IPS-11a (cell line): ENCODE data around the gene KCNK10.

ENCODE experiments used
- H3K4me3 ChIP-seq: one replicate; pipeline ENCODE4 v1.5.1; 2013; ENCODE audit warnings: low read depth, low read length, control low read depth

Gene KCNK10

GRCh38 chr14:88229428-88229827 is 93.6 kb downstream of the KCNK10 start:
- no peak overlapping the region for H3K4me3 ChIP-seq

GRCh38 chr14:88228522-88229236 is 94.4 kb downstream of the KCNK10 start:
- H3K4me3 ChIP-seq = no peak overlapping the region

- no peak overlapping the region for H3K4me3 ChIP-seq
Observed at GRCh38 chr14:88227693-88228092, 95.4 kb downstream of the KCNK10 start.

GRCh38 chr14:88225721-88226120 is 97.3 kb downstream of the KCNK10 start:
- no peak overlapping the region for H3K4me3 ChIP-seq

DNA sequence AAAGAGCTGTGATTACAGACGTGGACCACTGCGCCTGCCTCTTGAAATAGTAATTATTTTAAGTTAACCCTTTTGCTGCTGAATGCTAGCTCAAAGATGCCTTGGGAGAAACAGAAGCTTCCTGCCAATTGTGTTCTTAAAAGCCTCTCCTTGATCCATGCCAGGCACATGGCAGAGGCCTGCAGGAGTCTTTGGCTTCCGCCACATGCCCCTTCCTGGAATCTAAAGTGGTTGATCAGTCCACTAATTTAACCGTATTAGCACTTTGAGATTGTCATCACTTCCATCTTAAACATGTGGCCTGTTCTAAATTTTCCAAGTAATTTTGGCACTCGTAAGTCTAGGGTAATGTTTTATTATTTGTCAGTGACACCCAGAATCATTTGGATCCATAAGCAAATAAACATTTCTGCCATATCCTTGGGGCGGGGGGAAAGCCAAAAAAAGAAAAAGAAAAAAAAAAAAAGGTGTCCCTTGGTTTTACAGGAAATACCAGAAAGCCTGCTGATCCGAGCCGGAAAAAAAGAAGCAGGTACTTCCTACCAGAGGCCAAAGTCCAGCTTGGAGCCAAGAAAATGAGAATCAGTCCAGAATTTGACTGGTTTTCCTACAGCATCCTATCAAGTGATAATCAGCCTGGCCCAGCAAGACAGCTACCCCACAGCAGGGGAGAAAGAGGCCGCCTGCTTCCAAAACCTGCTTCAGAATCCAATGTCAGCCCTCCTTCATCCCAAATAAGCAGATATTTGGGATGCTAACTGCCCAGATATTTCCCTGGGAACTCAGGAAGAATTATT is 104.8 kb downstream of the KCNK10 start:
- no peak overlapping the region for H3K4me3 ChIP-seq

DNA sequence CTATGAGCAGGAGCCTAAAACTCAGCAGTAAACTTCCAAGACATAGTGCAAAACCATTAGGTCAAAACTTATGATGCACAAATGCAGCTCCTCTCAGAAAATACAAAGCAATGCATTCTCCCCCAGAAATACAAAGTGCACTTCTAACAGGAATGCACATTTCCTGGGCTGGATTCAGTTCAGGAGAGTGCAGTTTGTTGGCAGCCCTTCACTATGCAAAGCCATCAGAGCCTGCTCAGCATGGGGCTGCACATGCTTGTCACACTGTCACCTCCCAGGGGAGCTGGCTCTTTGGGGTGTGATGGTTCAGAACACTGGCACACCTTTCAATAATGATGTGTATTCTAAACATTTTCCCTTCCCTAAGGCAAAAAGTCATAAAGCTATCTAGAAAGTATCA is 110.4 kb downstream of the KCNK10 start:
- no peak overlapping the region for H3K4me3 ChIP-seq

DNA sequence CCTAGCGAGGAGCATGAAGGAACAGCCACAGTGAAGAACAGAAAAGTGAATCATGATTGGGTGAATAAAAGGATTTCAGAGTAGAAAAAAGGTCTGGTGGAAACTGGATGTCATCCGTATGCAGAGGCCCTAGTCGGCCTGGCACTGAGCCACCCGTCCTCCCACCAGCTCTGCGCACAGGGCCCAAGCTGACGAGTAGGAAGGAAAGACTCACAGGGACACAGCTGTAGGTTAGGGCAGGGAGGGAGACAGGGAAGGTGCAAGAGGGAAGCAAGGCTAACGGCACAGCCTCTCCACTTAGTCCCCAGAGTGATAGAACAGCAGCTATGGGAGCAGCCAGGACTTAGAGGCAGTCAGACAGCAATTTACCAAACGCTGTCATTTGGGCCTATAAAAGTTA is 112.6 kb downstream of the KCNK10 start:
- no peak overlapping the region for H3K4me3 ChIP-seq

- no peak overlapping the region for H3K4me3 ChIP-seq
Observed at GRCh38 chr14:88209273-88209672, 113.8 kb downstream of the KCNK10 start.

DNA sequence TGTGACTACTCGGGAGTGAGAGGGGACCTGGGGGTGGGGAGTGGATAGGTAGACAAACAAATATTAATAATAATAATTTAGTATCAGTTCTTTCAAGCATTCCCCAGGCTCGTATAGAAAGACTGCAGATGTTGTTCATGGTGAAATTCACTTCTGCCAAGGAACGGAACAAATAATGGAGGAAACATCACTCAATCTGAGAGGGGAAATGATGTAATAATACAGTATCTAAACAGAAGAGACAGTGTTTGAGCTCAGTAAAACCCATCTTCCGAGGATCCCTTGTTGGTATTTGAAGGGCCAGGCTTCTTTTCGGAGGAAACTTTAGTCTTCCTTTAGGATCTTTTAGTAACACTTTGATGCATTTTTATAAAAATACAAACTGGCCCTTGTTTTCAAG is 114.2 kb downstream of the KCNK10 start:
- no peak overlapping the region for H3K4me3 ChIP-seq

GRCh38 chr14:88204221-88204620 is 118.8 kb downstream of the KCNK10 start:
- no peak overlapping the region for H3K4me3 ChIP-seq

DNA sequence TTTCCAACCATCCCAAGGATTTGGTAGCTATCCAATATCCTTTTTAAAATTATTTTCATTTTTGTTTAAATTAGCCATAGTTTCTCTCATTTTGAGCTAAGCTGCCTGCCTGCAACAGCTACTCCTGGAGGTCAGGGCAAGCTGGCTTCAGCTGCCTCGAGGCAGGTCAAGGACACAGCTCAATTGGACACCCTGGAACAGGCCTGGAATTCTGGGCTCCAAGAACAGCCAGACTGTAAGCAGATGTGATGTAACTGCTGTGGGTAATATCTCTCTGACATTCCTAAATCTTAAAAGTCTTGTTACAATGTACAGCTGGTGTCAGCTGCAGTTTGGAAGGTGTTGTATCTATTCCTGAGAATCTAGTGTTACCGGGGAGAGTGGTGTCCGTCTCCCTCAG is 119.8 kb downstream of the KCNK10 start:
- no peak overlapping the region for H3K4me3 ChIP-seq

DNA sequence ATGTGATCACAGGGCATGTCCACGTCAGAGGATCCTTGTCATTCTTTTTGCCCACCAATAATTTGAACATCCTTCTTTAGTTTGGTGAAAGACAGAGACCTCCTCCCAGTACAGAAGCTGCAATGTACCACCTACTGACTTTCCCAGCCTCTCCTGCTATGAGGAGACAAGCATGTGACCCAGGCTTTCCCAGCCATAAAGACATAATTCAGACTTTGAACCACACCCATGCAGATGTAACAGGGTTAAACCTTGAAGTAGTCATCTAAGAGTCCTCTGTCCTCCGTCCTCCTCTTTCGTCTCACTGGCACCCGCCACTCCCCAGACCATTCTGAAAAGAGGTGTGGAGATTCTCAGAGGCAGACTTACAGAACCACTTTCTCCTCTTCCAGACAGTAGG is 120.8 kb downstream of the KCNK10 start:
- H3K4me3 ChIP-seq = no peak overlapping the region

DNA sequence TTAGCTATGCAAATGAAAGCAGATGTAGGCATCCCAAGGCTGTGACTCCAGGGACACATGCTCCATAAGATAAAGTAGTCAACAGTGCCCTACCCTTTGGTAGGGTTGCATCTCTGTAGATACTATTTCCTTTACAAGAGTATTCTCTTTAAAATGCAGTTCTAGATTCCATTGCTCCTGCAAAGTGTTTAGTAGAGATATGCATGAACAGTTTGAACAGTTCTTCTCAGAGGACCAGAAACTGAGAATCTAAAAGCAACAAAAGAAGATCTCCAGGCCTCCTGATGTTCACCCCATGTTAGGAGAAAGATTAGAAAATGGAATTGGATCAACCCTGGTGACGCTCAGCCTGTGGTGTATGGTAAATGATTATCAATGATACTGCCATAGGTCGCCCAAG is 121.2 kb downstream of the KCNK10 start:
- no peak overlapping the region for H3K4me3 ChIP-seq

DNA sequence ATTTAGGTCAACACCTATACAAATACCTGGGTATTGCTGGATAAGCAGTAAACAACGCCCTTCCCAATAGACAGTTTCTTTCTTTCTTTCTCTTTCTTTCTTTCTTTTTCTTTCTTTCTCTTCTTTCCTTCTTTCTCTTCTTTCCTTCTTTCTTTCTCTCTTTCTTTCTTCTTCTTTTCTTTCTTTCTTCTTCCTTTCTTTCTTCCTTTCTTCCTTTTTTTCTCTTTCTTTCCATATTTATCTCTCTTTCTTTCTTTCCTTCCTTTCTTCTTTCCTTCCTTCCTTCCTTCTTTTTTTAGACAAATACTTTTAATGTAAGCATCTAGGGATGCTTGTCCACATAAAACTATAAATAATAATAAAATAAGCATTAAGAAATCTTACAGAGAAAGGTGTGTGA is 123.2 kb downstream of the KCNK10 start:
- no peak overlapping the region for H3K4me3 ChIP-seq

DNA sequence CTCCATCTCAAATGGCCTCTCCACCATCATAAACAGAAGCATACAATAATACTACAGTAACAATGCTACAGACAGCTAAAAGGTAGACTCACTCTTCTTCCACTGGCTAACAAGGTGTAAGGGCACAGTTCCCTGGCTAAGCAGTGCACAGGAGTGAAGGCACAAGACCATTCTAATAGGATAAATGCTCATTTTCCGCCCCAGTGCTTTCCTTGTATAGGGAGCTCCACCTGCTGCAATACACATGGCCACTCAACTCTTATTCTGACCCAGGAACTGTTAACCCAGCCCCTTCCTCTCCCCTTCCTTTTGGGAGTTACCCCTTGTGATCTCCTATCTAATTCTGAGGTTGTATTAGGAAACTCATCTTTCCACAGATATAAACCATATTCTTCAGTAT is 124.6 kb downstream of the KCNK10 start:
- H3K4me3 ChIP-seq = no peak overlapping the region

- no peak overlapping the region for H3K4me3 ChIP-seq
Observed at GRCh38 chr14:88196925-88197324, 126.1 kb downstream of the KCNK10 start.

DNA sequence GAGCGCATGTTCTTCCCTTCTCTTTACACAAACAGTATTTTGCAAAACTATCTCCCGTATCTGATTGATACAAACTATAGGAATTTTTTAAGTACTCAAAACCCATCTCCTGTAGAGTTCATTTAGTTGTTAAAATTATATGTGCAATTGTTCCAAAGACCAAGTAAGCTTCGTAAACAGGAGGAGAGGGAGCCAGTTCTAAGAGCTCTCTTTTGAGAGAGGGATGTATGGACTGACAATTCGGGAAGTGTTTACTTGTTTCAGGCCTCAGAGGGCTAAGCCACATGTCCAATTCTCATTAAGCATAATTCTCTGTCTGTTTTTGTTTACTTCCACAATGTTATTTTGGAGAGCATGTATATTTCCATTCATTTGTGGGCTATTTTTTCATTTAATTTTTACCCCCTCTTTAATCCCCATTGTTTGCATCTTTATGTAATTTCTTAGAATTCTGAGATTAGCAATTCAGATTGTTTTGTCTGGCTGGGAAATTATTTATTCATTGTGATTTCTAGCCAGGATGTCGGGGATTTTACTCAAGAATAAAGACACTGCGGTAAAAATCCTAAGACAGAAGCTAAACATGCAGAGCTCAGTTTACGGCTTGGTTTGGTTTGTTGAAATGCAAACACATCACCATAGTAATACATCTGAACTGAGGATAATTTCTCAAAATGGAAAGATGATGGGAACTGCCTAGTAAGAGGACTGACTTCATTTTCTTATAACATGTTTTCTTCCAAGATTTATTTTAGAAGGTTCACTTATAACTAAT is 126.8 kb downstream of the KCNK10 start:
- no peak overlapping the region for H3K4me3 ChIP-seq

DNA sequence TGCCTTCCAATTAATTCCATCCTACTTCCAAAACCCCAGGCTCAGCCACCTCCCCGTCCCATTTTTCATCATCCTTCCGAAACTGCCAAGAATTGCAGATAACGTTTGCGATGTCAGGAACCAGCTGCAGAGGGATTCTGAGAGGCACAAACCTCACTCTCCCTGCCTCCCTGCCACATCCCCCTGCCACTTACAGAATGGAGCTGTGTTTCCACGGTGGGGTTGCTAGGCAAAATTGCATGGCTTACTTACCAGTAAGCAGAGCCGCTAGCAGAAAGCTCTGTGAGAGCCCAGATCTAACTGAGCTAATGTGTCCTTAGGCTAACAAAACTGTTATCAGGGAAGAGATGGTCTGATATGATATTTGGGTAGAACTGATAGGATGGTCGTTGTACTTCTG is 127.4 kb downstream of the KCNK10 start:
- no peak overlapping the region for H3K4me3 ChIP-seq

GRCh38 chr14:88194531-88194930 is 128.5 kb downstream of the KCNK10 start:
- H3K4me3 ChIP-seq = no peak overlapping the region

- no peak overlapping the region for H3K4me3 ChIP-seq
Observed at GRCh38 chr14:88191605-88192004, 131.5 kb downstream of the KCNK10 start.

GRCh38 chr14:88189417-88190191 is 133.5 kb downstream of the KCNK10 start:
- no peak overlapping the region for H3K4me3 ChIP-seq
